Brain pericyte (primary cell): ENCODE results near the gene CACHD1.
"Not testable (repeated sequence)": the region's sequence is repeated elsewhere in the genome, so short reads cannot be mapped to it uniquely, and the experiment has no call there.

ENCODE experiments used
- DNase-seq: peaks from one replicate; pipeline ENCODE4 v3.0.0-alpha.2; 2012; ENCODE audit warnings: low read depth, low spot score

The CACHD1 gene

GRCh38 chr1:64584479-64584878, 114.5 kb downstream of the CACHD1 start:
- no peak for DNase-seq

- DNase-seq, result no peak
Measured at GRCh38 chr1:64588876-64589275, 118.9 kb downstream of the CACHD1 start.

- DNase-seq, result no peak
Measured at GRCh38 chr1:64590316-64590715, 120.4 kb downstream of the CACHD1 start.

GRCh38 chr1:64594446-64594845, 124.5 kb downstream of the CACHD1 start:
- no peak for DNase-seq

- no peak for DNase-seq
Measured at GRCh38 chr1:64595871-64596515, 126.1 kb downstream of the CACHD1 start.

GRCh38 chr1:64597113-64597512, 127.2 kb downstream of the CACHD1 start:
- DNase-seq, result no peak

- no peak for DNase-seq
Measured at GRCh38 chr1:64598100-64598571, 128.2 kb downstream of the CACHD1 start.

- DNase-seq, result no peak
Measured at GRCh38 chr1:64599242-64599641, 129.3 kb downstream of the CACHD1 start.

- no peak for DNase-seq
Measured at GRCh38 chr1:64601207-64601606, 131.3 kb downstream of the CACHD1 start.

- no peak for DNase-seq
Measured at GRCh38 chr1:64608005-64608650, 138.2 kb downstream of the CACHD1 start.

GRCh38 chr1:64608651-64609048, 138.7 kb downstream of the CACHD1 start:
- DNase-seq, result no peak

GRCh38 chr1:64610950-64611349, 141.0 kb downstream of the CACHD1 start:
- not testable (repeated sequence) for DNase-seq

GRCh38 chr1:64616039-64616438, 146.1 kb downstream of the CACHD1 start:
- no peak for DNase-seq

GRCh38 chr1:64623750-64624191, 153.8 kb downstream of the CACHD1 start:
- DNase-seq, result no peak

- peak; percentile 90 for DNase-seq
Measured at GRCh38 chr1:64624218-64624713, 154.3 kb downstream of the CACHD1 start.

- DNase-seq, result no peak
Measured at GRCh38 chr1:64624808-64625207, 154.9 kb downstream of the CACHD1 start.

- DNase-seq, result no peak
Measured at GRCh38 chr1:64630611-64631010, 160.7 kb downstream of the CACHD1 start.

GRCh38 chr1:64631346-64632034, 161.6 kb downstream of the CACHD1 start:
- no peak for DNase-seq

- DNase-seq, result no peak
Measured at GRCh38 chr1:64632936-64633335, 163.0 kb downstream of the CACHD1 start.

GRCh38 chr1:64645735-64646134, 175.8 kb downstream of the CACHD1 start:
- DNase-seq, result no peak

- no peak for DNase-seq
Measured at GRCh38 chr1:64650411-64650810, 180.5 kb downstream of the CACHD1 start.

GRCh38 chr1:64651841-64652240, 181.9 kb downstream of the CACHD1 start:
- DNase-seq, result no peak

- DNase-seq, result no peak
Measured at GRCh38 chr1:64653466-64653865, 183.5 kb downstream of the CACHD1 start.
